ENCODE data around the gene L3MBTL1. TPM values are rescaled to one million over a fixed set of nuclear protein-coding genes. Genes with fewer than 3 reads are reported as not detected.

L3MBTL1 gene
- total and polyA plus RNA-seq, 2 of the 4 experiments (the other 2 are of a cell fraction) = 2.2 to 4.5 TPM

DNA sequence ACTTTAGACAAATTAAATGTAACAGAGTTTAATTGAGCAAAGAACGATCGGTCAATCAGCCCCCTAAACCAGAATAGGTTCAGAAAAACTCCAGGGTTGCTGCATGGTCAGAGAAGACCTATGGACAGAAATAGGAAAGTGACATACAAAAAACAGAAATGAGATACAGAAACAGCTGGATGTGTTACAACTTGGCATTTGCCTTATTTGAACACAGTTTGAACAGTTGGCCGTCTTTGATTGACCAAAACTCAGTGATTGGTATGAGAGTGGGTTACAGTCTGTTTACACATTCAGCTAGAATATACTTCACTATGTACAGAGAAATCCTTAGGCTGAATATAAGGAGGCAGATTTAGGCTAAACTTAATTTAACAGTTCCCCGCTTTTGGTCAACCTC is 29.9 kb upstream of the L3MBTL1 start:
- POLR2A ChIA-PET (ENCODE audit: unreplicated experiment) = no interaction called here
- H3K36me3 ChIP-seq (ENCODE audit: control insufficient read depth, insufficient read depth, low read length) = 0 out of 2 replicates have a peak, but pooled peaks cover under 1% of the 10 kb centered on the region
- peaks cover 2% of the 10 kb centered on the region; the same call in 1 of the 2 replicates for H3K9me1 ChIP-seq (ENCODE audit: insufficient read depth, low read length)
- no peak overlapping the region for H3K4ac ChIP-seq (ENCODE audit: low read depth, low read length)
- H3K14ac ChIP-seq (replicated peaks; ENCODE audit: low read depth, low read length) = no peak overlapping the region
- H3K9me3 ChIP-seq (ENCODE audit: control insufficient read depth, insufficient read depth, low read length) = peaks cover 4% of the 10 kb centered on the region; the same call in 1 of the 2 replicates
- no peak overlapping the region for H2AK9ac ChIP-seq (replicated peaks; ENCODE audit: low read depth, low read length, poor library complexity)
- no TSS peak for BruUV-seq (replicated peaks)
- no peak for DNase-seq
- dilution Hi-C loops (cut with HindIII; ENCODE audit: low sequenced_read_pairs, unreplicated experiment) = no loop called here
- ATAC-seq (ENCODE audit: low read depth) = no peak
- no peak for TF ChIP-seq MAZ (IDR thresholded peaks at IDR 0.05; ENCODE audit: borderline replicate concordance, low read depth, low read length)
- no peak for TF ChIP-seq CEBPB (IDR thresholded peaks at IDR 0.05; ENCODE audit: low read depth, low read length)
- TF ChIP-seq, protein P1, sequence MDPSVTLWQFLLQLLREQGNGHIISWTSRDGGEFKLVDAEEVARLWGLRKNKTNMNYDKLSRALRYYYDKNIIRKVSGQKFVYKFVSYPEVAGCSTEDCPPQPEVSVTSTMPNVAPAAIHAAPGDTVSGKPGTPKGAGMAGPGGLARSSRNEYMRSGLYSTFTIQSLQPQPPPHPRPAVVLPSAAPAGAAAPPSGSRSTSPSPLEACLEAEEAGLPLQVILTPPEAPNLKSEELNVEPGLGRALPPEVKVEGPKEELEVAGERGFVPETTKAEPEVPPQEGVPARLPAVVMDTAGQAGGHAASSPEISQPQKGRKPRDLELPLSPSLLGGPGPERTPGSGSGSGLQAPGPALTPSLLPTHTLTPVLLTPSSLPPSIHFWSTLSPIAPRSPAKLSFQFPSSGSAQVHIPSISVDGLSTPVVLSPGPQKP (IDR thresholded peaks at IDR 0.05; ENCODE audit: borderline replicate concordance, low read depth, low read length) = no peak
- TF ChIP-seq NFE2L2 (IDR thresholded peaks at IDR 0.05; ENCODE audit: low read depth, low read length) = no peak
- no peak for TF ChIP-seq RCOR1 (IDR thresholded peaks at IDR 0.05; ENCODE audit: insufficient replicate concordance, low read length)
- TF ChIP-seq FOS (IDR thresholded peaks at IDR 0.05; ENCODE audit: low read depth, low read length) = no peak
- no peak for TF ChIP-seq RAD21 (IDR thresholded peaks at IDR 0.05; ENCODE audit: low read length)
- TF ChIP-seq SMC3 (IDR thresholded peaks at IDR 0.05; ENCODE audit: low read depth, low read length) = no peak
- TF ChIP-seq, protein P2, sequence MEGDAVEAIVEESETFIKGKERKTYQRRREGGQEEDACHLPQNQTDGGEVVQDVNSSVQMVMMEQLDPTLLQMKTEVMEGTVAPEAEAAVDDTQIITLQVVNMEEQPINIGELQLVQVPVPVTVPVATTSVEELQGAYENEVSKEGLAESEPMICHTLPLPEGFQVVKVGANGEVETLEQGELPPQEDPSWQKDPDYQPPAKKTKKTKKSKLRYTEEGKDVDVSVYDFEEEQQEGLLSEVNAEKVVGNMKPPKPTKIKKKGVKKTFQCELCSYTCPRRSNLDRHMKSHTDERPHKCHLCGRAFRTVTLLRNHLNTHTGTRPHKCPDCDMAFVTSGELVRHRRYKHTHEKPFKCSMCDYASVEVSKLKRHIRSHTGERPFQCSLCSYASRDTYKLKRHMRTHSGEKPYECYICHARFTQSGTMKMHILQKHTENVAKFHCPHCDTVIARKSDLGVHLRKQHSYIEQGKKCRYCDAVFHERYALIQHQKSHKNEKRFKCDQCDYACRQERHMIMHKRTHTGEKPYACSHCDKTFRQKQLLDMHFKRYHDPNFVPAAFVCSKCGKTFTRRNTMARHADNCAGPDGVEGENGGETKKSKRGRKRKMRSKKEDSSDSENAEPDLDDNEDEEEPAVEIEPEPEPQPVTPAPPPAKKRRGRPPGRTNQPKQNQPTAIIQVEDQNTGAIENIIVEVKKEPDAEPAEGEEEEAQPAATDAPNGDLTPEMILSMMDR (conservative IDR thresholded peaks at IDR 0.05; ENCODE audit: low read depth, low read length) = no peak
- TF ChIP-seq, protein P3, sequence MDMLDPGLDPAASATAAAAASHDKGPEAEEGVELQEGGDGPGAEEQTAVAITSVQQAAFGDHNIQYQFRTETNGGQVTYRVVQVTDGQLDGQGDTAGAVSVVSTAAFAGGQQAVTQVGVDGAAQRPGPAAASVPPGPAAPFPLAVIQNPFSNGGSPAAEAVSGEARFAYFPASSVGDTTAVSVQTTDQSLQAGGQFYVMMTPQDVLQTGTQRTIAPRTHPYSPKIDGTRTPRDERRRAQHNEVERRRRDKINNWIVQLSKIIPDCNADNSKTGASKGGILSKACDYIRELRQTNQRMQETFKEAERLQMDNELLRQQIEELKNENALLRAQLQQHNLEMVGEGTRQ (IDR thresholded peaks at IDR 0.05; ENCODE audit: low read depth, low read length) = no peak
- no peak for TF ChIP-seq CHD1 (IDR thresholded peaks at IDR 0.05; ENCODE audit: low read depth, low read length)
- TF ChIP-seq MXI1 (IDR thresholded peaks at IDR 0.05; ENCODE audit: borderline replicate concordance, low read depth, low read length) = no peak
- no peak for TF ChIP-seq POLR2A (IDR thresholded peaks at IDR 0.05; ENCODE audit: low read depth, low read length)
- no peak for TF ChIP-seq BHLHE40 (IDR thresholded peaks at IDR 0.05; ENCODE audit: low read depth, low read length)
- no peak for TF ChIP-seq RFX5 (IDR thresholded peaks at IDR 0.05; ENCODE audit: low read depth, low read length)
- TF ChIP-seq MAFK (IDR thresholded peaks at IDR 0.05; ENCODE audit: low read depth, low read length) = no peak
- CTCF ChIA-PET = no interaction called here
- no peak overlapping the region for H3K18ac ChIP-seq (ENCODE audit: low read depth, low read length)
- no peak overlapping the region for H3K4me3 ChIP-seq (ENCODE audit: insufficient read depth, low read depth, low read length)
- H3K27ac ChIP-seq (ENCODE audit: insufficient read depth, low read length) = no peak overlapping the region
- H2AFZ ChIP-seq (replicated peaks; ENCODE audit: low read length, poor library complexity) = no peak overlapping the region
- no peak overlapping the region for H2BK120ac ChIP-seq (ENCODE audit: low read depth, low read length)
- intact Hi-C loops (cut with micrococcal nuclease) = no loop called here
- H3K56ac ChIP-seq (ENCODE audit: extremely low read depth, insufficient read depth, low read length) = no peak overlapping the region
- H3K27me3 ChIP-seq (ENCODE audit: control insufficient read depth, insufficient read depth, low read length) = peaks cover 1% of the 10 kb centered on the region
- no peaks in the 10 kb centered on the region for H4K20me1 ChIP-seq (ENCODE audit: insufficient read depth, low read length)
- H4K8ac ChIP-seq (ENCODE audit: low read depth in 2 of 2, low read length in 2 of 2) = no peak overlapping the region
- no CpG with 5 or more reads among the region's 4 CpGs for WGBS, 2 experiments (ENCODE audit: extremely low coverage in 2 of 2, insufficient read length in 1 of 2)
- no peaks in the 10 kb centered on the region for H3K4me1 ChIP-seq (ENCODE audit: control insufficient read depth, insufficient read depth, low read length)
- H3K79me1 ChIP-seq (ENCODE audit: low read depth in 1 of 2, low read length in 2 of 2) = no peaks in the 10 kb centered on the region
- no peak overlapping the region for H2BK5ac ChIP-seq (ENCODE audit: low read depth, low read length, poor library complexity, severe bottlenecking)
- no peak overlapping the region for H3K9ac ChIP-seq (ENCODE audit: low read depth, low read length)
- H4K5ac ChIP-seq (ENCODE audit: low read depth, low read length) = no peak overlapping the region
- no peak overlapping the region for H3K23ac ChIP-seq (ENCODE audit: low read depth, low read length)
- no peak overlapping the region for H3K4me2 ChIP-seq (ENCODE audit: low read depth, low read length)
- no peak overlapping the region for H2AK5ac ChIP-seq (ENCODE audit: low read depth, low read length)
- in situ Hi-C loops (cut with MboI; ENCODE audit: low sequenced_read_pairs) = no loop called here
- H4K91ac ChIP-seq (ENCODE audit: insufficient read depth, low read depth, low read length) = no peak overlapping the region
- H2BK15ac ChIP-seq (ENCODE audit: low read depth, low read length) = no peak overlapping the region
- H2BK20ac ChIP-seq (ENCODE audit: low read depth, low read length) = no peak overlapping the region

All from IMR-90 (cell line).